Activated naive CD8-positive, alpha-beta T cell treated with anti-CD3 and anti-CD28 coated beads, Interleukin-2, amount 10 ng/mL, durations not matched to agents 7 days and 5 days (primary cell): ENCODE data around the gene FAM124B. TPM values are rescaled to one million over a fixed set of nuclear protein-coding genes. Genes with fewer than 3 reads are reported as not detected.
A peak's percentile ranks its signal among the peaks of the same experiment; 100 is the strongest.

Experiments used
- ATAC-seq: fragments of 150-1000 bp; cut with Tn5 transposase; one replicate; pipeline ENCODE4 v1.10.0; 2021; ENCODE audit warnings: low read depth, moderate library complexity
- POLR2A ChIA-PET: fragments of 350-600 bp; sonication (Branson Sonifier 250); formaldehyde crosslinking; loops from one replicate; lab custom pipeline; 2021; ENCODE audit warnings: antibody characterized with exemption; lab: Charles Lee
- DNase-seq: peaks from one replicate; pipeline ENCODE4 v3.0.0; 2021
- H3K27ac Mint-ChIP-seq: one replicate; pipeline ENCODE4 v1.8.0; 2022; ENCODE audit warnings: mild to moderate bottlenecking, mixed read lengths
- H3K27me3 Mint-ChIP-seq: one replicate; pipeline ENCODE4 v1.8.0; 2022; ENCODE audit warnings: mild to moderate bottlenecking, moderate library complexity, mixed read lengths
- H3K36me3 Mint-ChIP-seq: one replicate; pipeline ENCODE4 v1.8.0; 2021; ENCODE audit warnings: mild to moderate bottlenecking, mixed read lengths
- H3K4me1 Mint-ChIP-seq: one replicate; pipeline ENCODE4 v1.8.0; 2021; ENCODE audit warnings: mixed read lengths
- H3K4me3 Mint-ChIP-seq: one replicate; pipeline ENCODE4 v1.8.0; 2022; ENCODE audit warnings: mild to moderate bottlenecking, moderate library complexity, mixed read lengths
- H3K9me3 Mint-ChIP-seq: one replicate; pipeline ENCODE4 v1.8.0; 2021; ENCODE audit warnings: mixed read lengths
- total RNA-seq, 2 experiments: library from RNA; stranded (reverse); gene quantifications; one replicate each; pipeline ENCODE4 v1.2.3, GENCODE V29; 2021

FAM124B gene
- total RNA-seq: under 1 TPM; 0.17 to 0.34 TPM

- Mint-ChIP-seq H3K27ac (peak within 1 kb of the TSS; percentile 74), H3K4me3 (peak within 1 kb of the TSS; percentile 79), H3K4me1 (peaks cover 3% of the 10 kb centered on the region), H3K9me3 (no peaks in the 10 kb centered on the region), H3K27me3 (peaks cover 8% of the 10 kb centered on the region), H3K36me3 (no peaks in the 10 kb centered on the region)
- ATAC-seq: peak; percentile 82
- DNase-seq: peak; percentile 39
- POLR2A ChIA-PET: interaction anchor here (0.8 kb wide), 1 partner anchor 184 kb away, joined by 3 read pairs; no protein-coding TSS in a partner anchor
Measured at GRCh38 chr2:224401641-224402342, at the start of gene FAM124B. TSS of gene FAM124B (minus strand) at chr2:224402107. CDS start at chr2:224401768, 339 bp downstream.

GRCh38 chr2:224449212-224450147, 47.6 kb upstream of the FAM124B start:
- Mint-ChIP-seq H3K4me3 (no peak overlapping the region), H3K36me3 (no peaks in the 10 kb centered on the region), H3K27me3 (peaks cover 18% of the 10 kb centered on the region), H3K27ac (no peak overlapping the region), H3K4me1 (no peaks in the 10 kb centered on the region), H3K9me3 (no peaks in the 10 kb centered on the region)
- DNase-seq: no peak
- POLR2A ChIA-PET: no interaction called here
- peak; percentile 47 for ATAC-seq

- no peaks in the 10 kb centered on the region for H3K9me3 Mint-ChIP-seq
- POLR2A ChIA-PET: no interaction called here
- DNase-seq (no peak), ATAC-seq (no peak)
- H3K4me3 Mint-ChIP-seq: no peak overlapping the region
- H3K36me3 Mint-ChIP-seq: no peaks in the 10 kb centered on the region
- H3K27me3 Mint-ChIP-seq: peaks cover 22% of the 10 kb centered on the region
- peaks cover 2% of the 10 kb centered on the region for H3K4me1 Mint-ChIP-seq
- no peak overlapping the region for H3K27ac Mint-ChIP-seq
Measured at GRCh38 chr2:224448236-224448635, 46.3 kb upstream of the FAM124B start.

DNA sequence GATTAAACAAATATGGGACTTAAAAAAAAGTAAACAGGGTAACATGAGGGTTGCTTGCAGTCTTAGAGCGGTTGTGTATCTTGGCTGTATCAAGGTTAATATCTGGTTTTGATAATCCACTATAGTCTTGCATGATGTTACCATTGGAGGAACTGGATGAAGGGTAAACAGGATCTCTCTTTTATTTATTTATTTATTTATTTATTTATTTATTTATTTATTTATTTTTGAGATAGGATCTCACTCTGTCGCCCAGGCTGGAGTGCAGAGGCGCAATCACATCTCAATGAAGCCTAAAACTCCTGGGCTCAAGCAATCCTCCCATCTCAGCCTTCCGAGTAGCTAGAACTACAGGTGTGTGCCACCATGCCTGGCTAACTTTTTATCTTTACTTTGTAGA, 42.9 kb upstream of the FAM124B start:
- no peak overlapping the region for H3K27ac Mint-ChIP-seq
- ATAC-seq: no peak
- peaks cover 43% of the 10 kb centered on the region for H3K27me3 Mint-ChIP-seq

DNA sequence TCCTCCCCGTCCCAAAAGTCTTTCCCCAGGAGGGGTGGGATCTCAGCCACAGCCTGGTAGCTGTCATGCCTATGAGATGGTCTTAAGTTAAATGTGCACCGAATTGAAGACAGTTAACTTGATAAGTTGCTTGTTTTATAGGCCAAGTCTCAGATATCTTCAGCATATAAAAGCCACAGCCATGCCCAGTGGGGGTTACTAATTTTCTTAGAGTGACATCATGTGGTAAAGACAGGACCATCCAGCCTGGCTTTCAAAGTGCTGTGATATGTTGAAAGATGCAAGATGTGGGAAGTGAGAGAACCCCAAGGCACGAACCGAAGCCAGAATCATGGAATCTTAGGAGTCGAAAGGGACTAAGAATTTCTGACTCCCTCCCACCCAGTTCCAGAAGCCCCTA, 42.1 kb upstream of the FAM124B start:
- Mint-ChIP-seq H3K9me3 (no peaks in the 10 kb centered on the region), H3K36me3 (no peaks in the 10 kb centered on the region), H3K27me3 (peaks cover 42% of the 10 kb centered on the region), H3K4me1 (peaks cover 6% of the 10 kb centered on the region), H3K4me3 (peak overlapping the region; percentile 22), H3K27ac (no peak overlapping the region)
- POLR2A ChIA-PET: no interaction called here
- DNase-seq (no peak), ATAC-seq (no peak)

More for the DNA sequence above, 42.9 kb upstream of the FAM124B start:
- POLR2A ChIA-PET: no interaction called here
- Mint-ChIP-seq H3K9me3 (no peaks in the 10 kb centered on the region), H3K36me3 (no peaks in the 10 kb centered on the region), H3K4me1 (peaks cover 6% of the 10 kb centered on the region), H3K4me3 (no peak overlapping the region)
- DNase-seq: no peak

DNA sequence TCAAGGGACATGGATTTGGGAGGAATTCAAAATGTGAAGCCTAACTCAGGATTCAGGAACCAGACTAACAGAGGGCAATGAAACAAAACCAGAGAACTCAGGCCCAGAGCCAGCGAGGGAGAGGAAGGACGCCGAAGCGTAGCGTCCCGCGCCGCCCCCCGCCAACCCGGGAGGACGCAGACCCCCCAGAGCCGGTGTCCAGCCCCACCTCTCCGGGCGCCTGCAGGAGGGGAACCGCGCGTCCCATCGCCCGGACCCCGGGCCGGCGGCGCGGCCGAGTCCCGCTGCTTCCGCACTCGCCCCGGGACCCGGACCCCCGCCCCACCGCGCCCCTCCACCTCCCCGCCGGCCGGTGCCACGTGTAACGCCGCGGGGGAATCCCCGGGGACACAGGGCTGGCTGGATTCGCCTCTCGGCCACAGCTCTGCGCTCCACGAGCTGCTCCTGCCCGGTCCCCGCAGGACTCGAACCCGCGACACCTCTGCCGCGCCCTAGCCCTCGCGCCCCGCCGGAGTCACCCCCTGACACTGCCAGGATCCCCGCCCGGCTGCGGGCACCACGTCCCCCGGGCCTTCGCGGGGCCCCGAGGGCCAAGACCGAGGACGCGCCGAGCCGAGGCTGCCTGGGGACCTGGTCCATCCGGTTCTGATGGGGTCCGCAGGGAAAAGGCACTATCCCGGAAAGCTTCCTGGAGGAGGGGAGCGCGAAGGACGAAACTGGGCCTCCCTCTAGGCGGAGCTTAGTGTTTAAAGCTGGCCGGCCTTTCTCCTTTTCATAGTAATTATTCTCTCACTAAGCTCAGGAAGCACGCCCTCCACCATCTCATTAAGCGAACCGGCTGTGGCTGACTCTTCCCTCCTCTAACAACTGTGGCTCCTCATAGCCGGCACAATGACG, 40.4 kb upstream of the FAM124B start:
- peak overlapping the region; percentile 54 for H3K27ac Mint-ChIP-seq
- DNase-seq (peak; percentile 41), ATAC-seq (peak; percentile 60)
- H3K27me3 Mint-ChIP-seq: peaks cover 47% of the 10 kb centered on the region
- no peaks in the 10 kb centered on the region for H3K36me3 Mint-ChIP-seq
- POLR2A ChIA-PET: no interaction called here
- peak overlapping the region; percentile 86 for H3K4me3 Mint-ChIP-seq
- H3K4me1 Mint-ChIP-seq: peaks cover 6% of the 10 kb centered on the region
- no peaks in the 10 kb centered on the region for H3K9me3 Mint-ChIP-seq

DNA sequence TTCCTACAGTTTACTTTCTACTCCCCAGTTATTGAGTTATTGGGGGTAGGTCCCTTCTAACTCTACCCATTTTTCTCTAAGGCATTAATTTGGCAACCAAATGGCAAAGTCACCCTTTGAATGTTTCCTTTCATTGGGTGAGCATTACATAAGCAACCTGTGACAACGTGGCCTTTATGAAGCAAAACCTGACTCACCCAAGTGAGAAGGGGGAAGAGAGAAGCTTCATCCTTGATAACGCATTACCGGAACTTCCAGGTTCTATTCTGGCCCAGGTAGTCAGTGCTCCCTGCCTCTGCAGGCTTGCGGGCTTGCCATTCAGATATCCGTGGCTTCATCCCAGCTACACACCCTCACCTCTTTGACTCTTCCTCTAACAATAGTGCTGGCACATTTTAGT, 39.1 kb upstream of the FAM124B start:
- DNase-seq: no peak
- no peak for ATAC-seq
- Mint-ChIP-seq H3K36me3 (no peaks in the 10 kb centered on the region), H3K27me3 (peaks cover 47% of the 10 kb centered on the region), H3K4me3 (no peak overlapping the region), H3K27ac (no peak overlapping the region), H3K4me1 (peaks cover 6% of the 10 kb centered on the region), H3K9me3 (no peaks in the 10 kb centered on the region)
- POLR2A ChIA-PET: interaction anchor here (0.6 kb wide), 1 partner anchor 1225 kb away, joined by 3 read pairs; no protein-coding TSS in a partner anchor

GRCh38 chr2:224438726-224439125, 36.8 kb upstream of the FAM124B start:
- no peak overlapping the region for H3K4me3 Mint-ChIP-seq
- POLR2A ChIA-PET: no interaction called here
- DNase-seq: no peak
- no peaks in the 10 kb centered on the region for H3K36me3 Mint-ChIP-seq
- H3K27me3 Mint-ChIP-seq: peaks cover 37% of the 10 kb centered on the region
- H3K27ac Mint-ChIP-seq: no peak overlapping the region
- peaks cover 6% of the 10 kb centered on the region for H3K4me1 Mint-ChIP-seq
- no peaks in the 10 kb centered on the region for H3K9me3 Mint-ChIP-seq
- no peak for ATAC-seq

DNA sequence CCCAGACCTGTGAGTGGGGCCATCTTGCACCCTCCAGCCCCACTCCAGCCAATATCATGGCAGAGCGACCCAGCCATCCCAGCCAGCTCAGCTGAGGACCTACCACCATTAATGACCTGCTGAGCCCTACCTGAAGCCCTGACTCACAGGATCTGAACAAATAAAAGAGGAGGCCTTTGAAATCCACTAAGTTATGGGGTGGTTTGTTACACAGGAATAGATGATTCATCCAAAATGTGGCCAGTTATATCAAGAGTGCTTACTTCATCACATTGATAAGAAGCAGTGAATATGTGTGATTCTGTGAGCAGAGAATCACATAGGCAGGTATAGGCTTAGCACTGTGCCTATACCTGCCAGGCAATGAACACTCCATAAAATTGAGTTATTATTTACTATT, 34.7 kb upstream of the FAM124B start:
- H3K36me3 Mint-ChIP-seq: no peaks in the 10 kb centered on the region
- H3K9me3 Mint-ChIP-seq: no peaks in the 10 kb centered on the region
- peaks cover 25% of the 10 kb centered on the region for H3K27me3 Mint-ChIP-seq
- no peak overlapping the region for H3K4me3 Mint-ChIP-seq
- POLR2A ChIA-PET: no interaction called here
- H3K4me1 Mint-ChIP-seq: peaks cover 4% of the 10 kb centered on the region
- no peak overlapping the region for H3K27ac Mint-ChIP-seq
- DNase-seq (no peak), ATAC-seq (no peak)

DNA sequence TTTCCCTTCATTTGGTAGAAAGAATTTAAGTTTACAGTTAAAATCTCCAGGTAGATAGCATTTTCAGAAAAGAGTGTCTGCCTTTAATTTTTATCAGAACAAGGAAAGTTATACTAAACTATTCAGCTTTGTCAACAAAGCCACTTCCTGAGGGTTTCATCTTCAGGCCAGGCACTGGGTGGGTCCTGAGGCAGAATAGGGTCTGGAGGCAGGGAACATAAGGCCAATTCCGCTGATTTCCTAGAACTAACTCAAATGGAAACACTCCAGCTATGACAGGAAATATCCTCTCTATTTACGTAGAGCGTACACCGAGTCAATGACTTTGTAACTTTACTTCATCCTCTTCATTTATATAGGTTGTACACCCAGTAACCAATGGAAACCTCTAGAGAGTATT, 32.7 kb upstream of the FAM124B start:
- H3K27me3 Mint-ChIP-seq: peaks cover 5% of the 10 kb centered on the region
- peaks cover 3% of the 10 kb centered on the region for H3K9me3 Mint-ChIP-seq
- POLR2A ChIA-PET: no interaction called here
- no peak overlapping the region for H3K27ac Mint-ChIP-seq
- DNase-seq (no peak), ATAC-seq (no peak)
- H3K4me3 Mint-ChIP-seq: no peak overlapping the region
- no peaks in the 10 kb centered on the region for H3K36me3 Mint-ChIP-seq
- peaks cover 4% of the 10 kb centered on the region for H3K4me1 Mint-ChIP-seq

DNA sequence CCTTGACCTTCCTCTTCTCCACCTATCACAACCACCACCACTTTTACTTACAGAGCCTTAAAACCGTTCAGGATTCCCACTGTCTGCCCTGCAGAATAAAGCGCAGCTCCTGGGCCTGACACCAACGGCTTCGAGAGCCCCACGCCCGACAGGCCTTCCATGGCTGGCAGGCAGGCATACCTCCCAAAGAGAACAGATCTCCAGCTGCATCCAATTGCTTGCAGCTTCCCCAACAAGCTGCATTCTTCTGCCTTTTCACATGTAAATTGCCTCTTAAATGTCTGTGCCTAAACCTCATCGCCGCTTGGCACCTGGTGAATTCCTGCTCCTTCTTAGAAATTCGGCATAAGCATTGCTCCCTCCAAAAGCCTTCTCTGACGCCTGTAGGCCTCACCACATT, 31.5 kb upstream of the FAM124B start:
- Mint-ChIP-seq H3K9me3 (peaks cover 3% of the 10 kb centered on the region), H3K27me3 (peaks cover 2% of the 10 kb centered on the region), H3K4me3 (no peak overlapping the region), H3K36me3 (no peaks in the 10 kb centered on the region), H3K27ac (no peak overlapping the region), H3K4me1 (peaks cover 4% of the 10 kb centered on the region)
- POLR2A ChIA-PET: no interaction called here
- no peak for DNase-seq
- ATAC-seq: no peak

DNA sequence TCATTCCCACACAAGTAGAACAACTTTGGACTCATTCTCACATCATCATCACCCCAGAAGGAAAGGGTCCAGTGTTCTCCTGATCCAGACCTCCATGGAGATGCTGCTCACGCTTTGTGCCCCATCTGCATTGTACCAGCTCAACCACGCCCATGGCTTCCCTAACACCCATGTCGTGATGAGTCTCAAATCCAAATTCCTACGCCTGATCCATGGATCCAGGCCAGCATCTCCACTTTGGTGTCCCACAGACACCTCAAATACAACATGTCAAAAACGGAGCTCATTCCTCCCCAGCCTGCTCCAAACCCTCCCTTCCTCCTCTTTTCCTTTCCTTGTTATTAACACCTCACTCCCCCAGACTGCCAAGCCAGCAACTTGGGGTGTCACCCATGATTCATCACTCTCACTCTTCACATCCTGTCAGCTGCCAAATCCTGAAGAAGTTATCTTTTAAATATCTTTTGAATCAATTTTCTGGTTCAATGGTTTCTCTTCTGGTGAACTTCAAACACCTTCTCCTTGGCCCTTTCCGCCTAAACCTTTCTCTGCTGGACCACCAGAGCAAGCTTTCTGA, 30.2 kb upstream of the FAM124B start:
- no peak for DNase-seq

More for the DNA sequence above, 30.2 kb upstream of the FAM124B start:
- H3K27me3 Mint-ChIP-seq: peaks cover 2% of the 10 kb centered on the region
- no peak overlapping the region for H3K4me3 Mint-ChIP-seq
- no peaks in the 10 kb centered on the region for H3K36me3 Mint-ChIP-seq
- no peak overlapping the region for H3K27ac Mint-ChIP-seq
- ATAC-seq: no peak
- POLR2A ChIA-PET: no interaction called here
- H3K4me1 Mint-ChIP-seq: peaks cover 4% of the 10 kb centered on the region
- peaks cover 3% of the 10 kb centered on the region for H3K9me3 Mint-ChIP-seq
